DMS114 treated with DMSO at 0.1 percent for 48 hours (cell line): ENCODE results near the gene COL4A2.

Experiments
- DNase-seq: peaks from one replicate; lab custom pipeline; 2025; ENCODE audit not compliant: unreplicated experiment; lab: John Stamatoyannopoulos, UW

Gene COL4A2

DNA sequence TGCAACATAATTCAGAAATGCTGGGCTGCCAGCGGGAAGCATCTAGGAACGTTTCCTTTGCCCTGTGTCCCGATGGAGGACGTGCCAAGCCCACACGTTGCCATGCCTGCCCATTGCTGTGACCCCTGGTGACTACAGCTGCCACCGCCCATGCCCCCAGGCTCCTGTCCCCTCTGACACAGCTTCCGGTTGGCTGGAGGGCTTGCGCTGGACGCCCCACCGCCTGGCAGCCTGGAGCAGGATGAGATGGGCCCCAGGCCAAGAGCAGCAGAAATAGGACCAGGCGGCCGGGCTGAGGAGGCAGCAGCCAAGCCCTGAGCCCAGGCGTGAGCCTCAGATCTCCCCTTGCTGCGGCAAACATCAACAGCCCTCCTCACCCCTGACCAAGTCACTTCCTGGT, 125.9 kb downstream of the COL4A2 start:
- no peak for DNase-seq

DNA sequence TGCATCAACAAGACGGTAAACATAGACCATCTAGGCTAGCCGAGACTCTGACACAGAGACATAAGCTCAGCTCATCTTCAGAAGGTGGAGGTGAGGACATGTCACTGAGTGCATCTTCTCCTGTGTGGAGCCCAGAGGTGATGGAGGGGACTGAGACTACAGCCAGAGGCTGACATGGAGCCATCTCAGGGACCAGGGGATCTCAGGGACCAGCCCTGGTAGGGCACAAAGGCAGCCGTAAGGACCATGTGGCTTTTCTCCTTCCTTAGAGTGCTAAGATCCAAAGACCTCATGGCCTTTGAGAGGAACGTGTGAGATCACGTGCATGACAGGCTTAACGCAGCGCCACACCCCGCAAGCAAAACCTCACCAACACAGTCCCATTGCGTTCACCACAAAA, 127.5 kb downstream of the COL4A2 start:
- DNase-seq, result no peak

DNA sequence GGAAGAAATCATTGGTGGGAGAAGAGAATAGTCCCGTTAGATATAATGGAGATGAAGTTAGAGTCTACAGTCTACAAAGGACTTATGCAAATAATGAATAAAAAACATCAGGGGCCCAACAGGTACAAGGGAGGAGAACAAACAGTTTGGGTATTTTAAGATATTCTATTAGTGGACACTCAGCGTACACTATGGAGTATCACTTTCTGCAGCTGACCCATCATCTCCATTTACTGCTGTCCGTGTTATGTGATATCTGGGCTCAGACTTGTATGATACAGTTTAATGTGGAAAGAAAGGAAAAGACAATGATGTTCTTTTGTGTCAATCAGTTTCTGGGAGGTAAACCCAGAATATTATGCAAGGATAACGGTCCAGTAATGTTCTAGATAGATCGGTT, 128.2 kb downstream of the COL4A2 start:
- no peak for DNase-seq

DNA sequence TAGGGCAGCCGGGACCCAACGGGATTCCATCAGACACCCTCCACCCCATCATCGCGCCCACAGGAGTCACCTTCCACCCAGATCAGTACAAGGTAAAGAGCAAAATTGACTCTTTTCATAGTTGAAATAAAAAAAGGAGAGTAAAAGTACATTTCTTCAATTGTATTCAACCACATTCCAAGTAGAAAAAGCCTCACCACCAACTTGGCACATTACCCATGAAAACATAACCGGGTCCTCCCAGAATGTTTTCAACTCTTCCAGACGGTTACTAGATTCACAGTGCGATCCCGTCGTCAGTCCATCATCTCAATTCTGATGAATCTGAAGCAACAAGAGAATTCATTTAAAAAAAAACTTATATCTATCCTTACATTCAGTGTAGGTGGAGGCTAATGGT, 129.2 kb downstream of the COL4A2 start:
- no peak for DNase-seq

DNA sequence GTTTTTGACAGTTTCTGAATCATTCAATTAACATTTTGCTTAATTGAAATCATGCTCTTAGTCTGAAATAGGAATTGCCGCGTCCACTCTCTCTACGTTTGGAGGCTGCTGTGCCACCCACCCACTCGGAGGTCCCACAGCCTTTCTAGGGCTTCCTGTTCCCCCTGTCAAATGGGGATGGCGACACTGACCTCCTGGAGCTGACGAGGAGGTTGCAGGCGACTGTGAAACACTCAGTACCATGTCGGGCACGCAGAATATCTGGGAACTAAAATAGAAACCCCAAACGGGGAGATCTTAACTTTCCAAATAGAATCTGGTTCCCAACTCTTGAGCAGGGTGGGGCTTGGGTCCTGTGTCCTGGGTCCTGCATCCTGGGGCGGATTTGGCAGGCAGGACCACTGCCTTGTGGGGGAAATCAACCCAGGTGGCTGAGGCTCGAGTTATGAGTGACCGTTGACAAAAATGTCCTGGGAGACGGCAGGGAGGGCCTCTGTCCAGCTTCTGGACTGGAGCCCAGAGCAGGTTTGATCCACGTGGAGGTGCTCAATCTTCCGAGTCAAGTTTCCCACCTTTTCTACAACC, 129.8 kb downstream of the COL4A2 start:
- no peak for DNase-seq

DNA sequence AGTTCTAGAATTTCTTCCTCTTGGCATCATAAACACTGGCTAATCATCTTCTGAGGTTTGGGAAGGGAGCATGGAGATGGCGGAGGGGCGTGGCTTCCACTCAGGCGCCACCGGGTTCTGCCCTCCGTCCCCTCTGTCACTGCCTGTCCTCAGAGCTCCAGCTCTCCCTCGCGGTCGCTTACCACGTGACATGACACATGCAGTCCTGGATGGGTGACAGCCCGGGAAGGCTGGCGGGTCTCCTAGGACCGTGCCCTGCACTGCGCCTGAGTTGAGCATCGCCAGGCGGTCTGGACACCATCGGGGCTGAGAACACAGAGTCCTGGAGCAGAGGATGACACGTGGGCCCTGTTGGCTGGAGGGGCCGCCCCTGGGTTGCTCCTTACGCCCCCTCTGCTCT, 131.1 kb downstream of the COL4A2 start:
- DNase-seq, result no peak

DNA sequence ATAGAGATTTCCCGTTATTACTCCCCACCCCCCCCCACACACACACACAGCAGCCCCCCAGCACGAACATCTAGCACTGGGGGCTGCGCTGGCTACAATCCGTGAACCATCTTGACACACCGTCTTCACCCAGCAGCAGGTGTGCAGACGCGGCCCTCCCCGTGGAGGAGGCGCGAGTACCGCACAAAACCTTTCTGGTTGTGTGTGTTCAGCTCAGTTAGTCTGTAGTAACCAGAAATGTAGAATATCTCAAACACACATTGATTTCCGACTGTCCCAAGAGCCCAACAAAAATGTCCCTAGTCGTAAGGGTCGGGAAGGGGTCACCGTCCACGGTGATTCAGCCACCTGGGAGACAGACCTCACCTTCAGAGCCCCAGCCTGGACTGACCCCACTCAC, 131.7 kb downstream of the COL4A2 start:
- DNase-seq, result no peak

DNA sequence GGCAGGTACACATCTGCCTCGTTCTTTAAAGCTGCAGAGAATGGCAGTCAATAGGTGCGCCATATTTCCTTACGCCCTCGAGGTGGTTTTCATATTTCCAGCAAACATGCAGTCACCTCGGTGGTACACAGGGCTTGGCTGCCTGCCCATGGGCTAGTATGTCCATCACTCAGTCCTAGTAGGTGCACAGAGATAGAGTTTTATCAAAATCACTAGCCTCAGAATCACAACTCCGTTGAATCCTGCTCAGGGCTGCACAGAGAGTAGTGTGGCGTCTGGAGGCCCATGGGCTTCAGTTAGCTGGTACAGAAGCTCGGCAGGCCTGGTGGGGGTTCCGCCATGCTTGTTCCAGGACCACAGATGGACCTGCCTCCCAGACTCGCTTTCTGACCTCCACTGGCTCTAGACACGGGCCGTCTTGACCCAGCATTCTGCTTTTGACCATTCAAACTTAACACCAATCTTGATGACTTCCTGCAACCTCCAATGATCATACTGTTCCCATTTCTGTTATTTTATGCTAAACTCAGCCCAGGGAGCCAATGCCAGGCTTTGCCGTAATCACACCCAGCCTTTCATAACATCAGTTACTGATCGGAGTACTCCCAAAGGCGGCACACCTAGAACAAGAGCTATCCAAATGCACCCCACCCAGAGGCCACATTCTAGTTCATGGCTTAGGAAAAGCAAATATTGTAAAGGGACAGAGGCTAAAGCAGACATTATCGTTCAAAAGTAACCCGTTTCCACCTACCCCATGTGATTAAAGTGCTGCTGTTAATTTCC, 134.1 kb downstream of the COL4A2 start:
- no peak for DNase-seq

DNA sequence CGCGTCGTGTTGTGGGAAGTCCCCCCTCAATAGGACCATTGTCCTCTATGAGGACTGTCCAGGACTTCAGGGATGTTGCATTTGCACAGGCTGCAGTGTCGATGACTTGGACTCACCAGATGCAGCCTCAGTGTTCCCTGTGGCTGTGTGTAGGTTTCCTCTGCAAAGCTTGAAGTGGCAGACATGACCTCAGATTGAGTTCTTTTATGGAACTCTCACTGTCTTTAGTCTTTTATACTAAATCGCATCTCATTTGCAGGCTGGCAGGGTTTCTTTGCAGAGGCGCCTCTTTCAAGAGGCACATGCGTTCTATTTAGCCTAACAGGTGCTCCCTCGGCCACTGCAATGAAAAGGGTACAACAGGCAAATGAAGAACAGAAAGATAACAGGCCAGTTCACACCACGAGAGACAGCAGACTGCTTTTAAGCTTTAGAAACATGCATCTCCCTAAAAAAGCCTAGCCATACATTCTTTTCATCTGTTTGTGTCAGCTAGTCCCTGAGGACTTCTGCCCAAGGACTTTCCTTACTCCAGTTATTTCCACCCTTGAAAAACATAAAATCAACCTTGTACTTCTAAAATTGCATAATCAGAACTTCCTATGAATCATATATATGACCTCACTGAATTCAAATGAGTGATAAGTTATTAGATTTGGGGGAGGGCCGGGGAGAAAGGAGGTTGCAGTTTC, 136.0 kb downstream of the COL4A2 start:
- DNase-seq, result no peak

DNA sequence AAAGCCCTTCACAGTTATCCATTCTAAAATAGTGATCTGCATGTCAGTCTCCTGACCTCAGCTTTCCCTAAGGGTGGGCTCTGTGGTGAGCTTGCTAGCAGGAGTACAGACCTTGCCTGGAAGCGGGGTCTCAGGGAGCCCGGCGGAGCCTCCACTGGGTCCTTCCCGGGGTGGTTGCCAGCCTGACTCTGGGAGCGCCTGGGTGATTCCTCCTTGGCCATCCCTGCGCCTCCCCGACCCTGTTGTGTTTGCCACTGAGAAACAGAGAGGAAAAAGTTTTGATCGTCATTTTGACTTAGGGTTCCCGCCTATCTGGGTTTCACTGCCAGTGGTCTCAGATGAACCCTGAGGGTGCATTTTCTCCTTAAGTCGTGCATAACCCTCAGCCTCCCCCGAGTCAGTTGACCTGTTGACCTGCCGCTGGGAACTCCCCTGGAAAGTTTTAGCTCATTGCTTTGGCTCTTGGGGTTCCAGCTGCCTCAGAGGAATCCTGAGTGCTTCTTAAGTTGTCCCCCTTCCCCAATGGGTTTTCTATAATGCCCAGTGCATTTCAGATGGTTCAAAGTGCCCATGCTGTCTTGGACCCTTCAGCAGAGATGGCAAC, 136.6 kb downstream of the COL4A2 start:
- DNase-seq, result no peak

DNA sequence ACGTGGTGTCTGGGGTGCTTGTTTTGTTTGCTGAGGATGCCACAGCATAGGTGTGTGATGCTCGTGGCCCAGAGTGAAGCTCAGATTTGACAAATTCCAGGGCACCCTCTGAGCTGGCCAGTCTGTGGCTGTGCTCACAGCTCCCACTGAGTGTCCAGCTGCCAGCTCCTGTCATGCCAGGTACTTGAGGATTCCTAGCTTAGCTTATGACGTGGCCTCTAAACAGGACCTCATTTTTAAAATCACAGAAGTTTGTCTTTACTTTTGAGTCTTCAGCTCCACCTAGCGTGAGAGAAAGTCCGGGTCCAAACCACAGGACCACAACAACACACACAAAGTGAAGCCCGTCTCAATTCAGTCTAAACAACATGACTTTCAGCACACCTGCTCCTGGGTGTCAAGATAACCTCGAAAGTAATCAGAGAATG, 137.2 kb downstream of the COL4A2 start:
- no peak for DNase-seq

DNA sequence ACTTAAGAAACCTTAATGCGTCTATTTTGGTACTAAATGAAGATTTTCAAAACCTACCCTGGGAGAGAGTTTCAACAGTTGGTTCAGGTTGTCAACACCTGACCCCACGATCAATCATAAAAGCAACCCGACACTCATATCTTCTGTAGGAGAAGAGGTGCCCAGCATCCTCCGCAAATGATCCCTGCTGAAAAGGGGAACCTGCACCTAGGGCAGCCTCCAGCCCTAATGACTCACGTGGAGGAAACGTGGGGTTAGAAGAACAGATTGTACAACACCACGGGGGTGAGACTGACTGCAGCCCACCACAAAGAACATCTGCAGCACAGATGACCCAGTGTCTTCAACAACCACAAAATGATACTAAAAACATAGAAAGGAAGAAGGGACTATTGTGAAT, 138.1 kb downstream of the COL4A2 start:
- DNase-seq, result no peak

DNA sequence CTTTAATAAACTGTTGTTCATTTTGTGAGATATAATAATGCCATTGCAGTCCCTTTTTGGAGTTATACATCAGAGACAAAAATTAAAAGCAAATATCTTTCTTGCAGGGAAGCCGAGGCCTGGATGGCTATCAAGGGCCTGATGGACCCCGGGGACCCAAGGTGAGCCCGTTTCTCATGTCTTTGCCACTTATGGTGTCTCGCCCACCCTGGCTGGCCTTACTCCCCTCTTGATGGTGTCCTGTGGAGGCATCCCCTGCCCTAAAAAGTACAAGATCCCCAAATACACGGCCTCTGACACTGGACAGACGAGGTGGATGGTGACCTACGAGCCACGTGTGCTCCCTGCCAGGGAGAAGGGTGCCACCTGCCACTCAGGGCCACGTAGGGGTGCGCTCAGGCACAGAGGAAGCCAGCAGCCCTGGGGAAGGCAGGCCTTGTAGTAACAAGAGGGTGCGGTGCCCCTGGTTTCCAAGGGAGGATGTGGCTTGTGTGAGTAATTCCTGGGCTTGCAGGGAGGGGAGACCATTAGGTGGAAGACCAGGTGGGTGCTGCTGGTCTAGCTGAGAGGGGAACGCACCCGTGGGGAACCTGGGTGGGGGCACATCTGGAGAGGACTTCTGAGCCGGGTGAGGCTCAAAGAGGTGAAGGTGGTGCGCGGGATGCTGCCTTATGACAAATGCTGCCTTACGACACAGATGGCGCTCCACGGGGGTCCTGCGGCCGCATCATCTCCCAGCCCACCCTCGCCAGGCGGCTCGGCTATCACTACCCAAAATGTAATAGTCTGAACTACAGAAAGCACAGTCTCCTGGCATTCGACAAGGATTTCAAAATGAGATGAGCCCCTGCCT, 138.9 kb downstream of the COL4A2 start:
- no peak for DNase-seq

DNA sequence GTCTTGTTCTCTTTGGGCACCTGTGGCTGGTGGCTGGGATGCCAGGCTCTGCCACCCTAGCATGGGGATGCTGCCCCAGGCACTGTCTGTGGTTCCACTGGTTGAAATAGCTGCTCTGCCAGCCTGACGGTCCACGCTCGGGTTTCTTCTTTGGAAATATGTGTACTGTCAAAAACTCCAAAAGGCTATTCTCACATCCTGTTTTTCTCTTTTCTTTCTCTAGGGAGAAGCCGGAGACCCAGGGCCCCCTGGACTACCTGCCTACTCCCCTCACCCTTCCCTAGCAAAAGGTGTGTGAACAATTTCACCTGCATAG, 139.4 kb downstream of the COL4A2 start:
- no peak for DNase-seq

DNA sequence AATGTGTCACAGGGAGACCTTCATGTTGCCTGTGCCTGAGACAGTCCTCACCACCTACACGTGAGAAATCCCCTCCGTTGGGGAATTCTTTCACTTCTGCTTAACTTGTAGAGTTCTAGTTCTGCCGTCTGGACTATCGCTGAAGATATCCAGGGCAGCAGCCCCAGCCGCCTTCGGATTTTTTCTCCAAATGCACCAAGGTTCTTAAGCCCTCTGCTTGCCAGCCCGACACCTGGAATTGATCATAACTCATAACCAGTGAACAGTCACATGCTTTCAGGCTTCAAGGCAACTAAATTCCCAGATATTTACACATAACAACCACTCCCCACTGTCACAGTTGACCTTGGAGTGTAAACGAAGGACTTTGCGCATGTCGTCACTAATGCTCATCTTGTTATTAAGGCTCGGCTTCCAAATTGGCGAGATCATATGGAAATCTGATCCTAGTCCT, 140.0 kb downstream of the COL4A2 start:
- DNase-seq, result no peak

DNA sequence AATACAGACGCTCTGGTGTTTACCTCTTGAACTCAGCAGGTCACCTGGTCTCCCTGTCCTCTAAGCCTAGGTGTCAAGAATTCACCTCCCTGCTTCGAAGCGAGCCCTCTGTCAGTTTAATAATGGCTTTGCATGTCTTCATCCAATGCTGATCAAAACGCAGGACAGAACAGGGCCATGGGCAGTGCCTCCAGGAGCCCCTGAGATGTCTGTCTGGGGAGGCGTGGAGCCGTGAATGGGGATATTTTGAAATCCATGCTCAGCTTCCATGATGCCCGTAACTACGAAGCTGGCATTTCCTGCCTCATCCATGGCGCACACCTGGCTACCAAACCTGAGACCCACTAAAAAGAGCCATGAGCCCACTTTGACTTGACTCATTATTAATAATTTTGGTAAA, 140.7 kb downstream of the COL4A2 start:
- no peak for DNase-seq

DNA sequence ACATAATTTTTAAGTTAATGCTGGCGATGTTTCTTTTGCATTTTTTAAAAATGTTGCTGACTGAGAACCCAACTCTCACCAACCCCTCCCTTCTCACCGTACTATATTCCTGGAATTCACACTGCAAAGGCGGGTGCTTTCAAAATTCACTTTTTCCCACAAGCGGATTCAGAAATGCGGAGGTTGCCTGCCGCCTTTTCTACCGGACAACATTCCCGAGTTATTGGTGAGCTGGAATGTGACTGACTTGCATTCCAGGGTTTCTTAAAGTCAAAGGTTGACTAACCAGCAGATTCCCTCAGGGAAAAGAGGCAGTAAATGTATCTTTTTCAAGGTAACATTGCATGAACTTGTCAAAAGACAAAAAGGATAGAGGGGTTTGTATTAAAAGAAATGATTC, 141.1 kb downstream of the COL4A2 start:
- DNase-seq, result no peak

DNA sequence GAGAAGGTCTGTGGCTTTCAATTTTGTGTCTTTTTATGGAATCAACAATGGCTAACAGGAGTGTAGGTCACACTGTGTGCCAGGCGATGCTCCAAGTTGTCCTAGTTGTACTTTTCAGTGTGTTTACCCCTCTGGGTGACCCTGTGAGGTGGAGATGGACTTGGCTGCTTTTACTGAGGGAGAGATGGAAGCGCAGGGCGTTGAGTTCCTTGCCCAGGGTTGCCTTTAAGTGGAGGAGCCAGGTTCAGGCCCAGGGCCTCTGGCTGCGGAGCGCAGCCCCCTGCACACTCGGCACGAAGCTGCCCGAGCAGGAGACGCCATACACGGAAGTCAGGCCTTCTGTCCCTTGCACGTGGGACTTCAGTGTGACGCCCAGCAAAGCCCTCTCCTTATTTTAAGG, 141.6 kb downstream of the COL4A2 start:
- DNase-seq, result no peak

DNA sequence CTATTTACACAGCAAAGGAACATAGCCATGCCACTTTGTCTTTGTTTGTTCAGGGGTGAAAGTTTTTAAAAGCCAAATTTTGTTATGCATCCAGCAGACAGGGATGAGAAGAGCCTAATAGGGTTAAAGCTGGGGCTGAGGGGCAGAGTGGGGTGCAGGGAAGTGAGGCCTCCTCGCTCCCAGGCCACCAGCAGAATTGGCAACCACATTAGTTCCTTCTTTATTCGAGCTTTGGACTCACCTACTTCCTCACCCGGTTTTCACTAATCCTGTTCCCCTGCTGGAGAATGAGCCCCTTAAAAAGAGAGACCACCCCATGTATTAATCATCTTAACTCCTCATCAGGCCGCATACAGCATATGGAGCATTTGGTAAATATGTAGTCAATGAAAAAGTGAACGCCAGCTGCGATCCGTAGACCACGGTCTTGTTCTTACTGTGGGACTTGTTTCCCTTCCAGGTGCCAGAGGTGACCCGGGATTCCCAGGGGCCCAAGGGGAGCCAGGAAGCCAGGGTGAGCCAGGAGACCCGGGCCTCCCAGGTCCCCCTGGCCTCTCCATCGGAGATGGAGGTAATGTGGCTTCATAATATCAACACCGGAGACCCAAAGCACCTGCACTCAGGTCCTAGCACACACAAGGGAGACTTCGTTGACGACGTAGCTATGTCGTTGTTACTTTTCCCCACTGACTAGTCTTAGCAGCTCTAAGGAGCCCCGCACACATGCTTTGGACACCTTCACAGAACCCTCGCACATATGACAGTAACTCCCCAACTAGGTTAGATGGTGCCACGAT, 142.3 kb downstream of the COL4A2 start:
- DNase-seq, result no peak
